Testis (tissue), 3 donors: ENCODE measurements around the gene PUM2. TPM values are rescaled to one million over a fixed set of nuclear protein-coding genes. Genes with fewer than 3 reads are reported as not detected.

Source experiments
- DNase-seq: peaks from one replicate; pipeline ENCODE4 v3.0.0-alpha.2; 2019
- H3K27ac ChIP-seq, 2 donors: fragments of 200-600 bp; sonication (generic); one replicate each; pipeline ENCODE4 v1.5.1; 2019
- H3K27me3 ChIP-seq: fragments of 200-600 bp; sonication (generic); one replicate; pipeline ENCODE4 v1.5.1; 2019
- H3K36me3 ChIP-seq: fragments of 200-600 bp; sonication (generic); one replicate; pipeline ENCODE4 v1.5.1; 2017; ENCODE audit warnings: low read depth; ENCODE audit errors: missing control alignments
- H3K4me1 ChIP-seq: fragments of 200-600 bp; sonication (generic); one replicate; pipeline ENCODE4 v1.5.1; 2019
- H3K4me3 ChIP-seq, 2 donors: fragments of 200-600 bp; sonication (generic); one replicate each; pipeline ENCODE4 v1.5.1; 2017 to 2019
- H3K9me3 ChIP-seq: fragments of 200-600 bp; sonication (generic); one replicate; pipeline ENCODE4 v1.5.1; 2017
- POLR2A ChIP-seq: fragments of 450-650 bp; IDR thresholded peaks from one replicate; pipeline ENCODE4 v1.6.1; 2017; ENCODE audit warnings: antibody characterized with exemption, mild to moderate bottlenecking, moderate library complexity
- WGBS, 2 donors: methylation state at CpG; one replicate each; pipeline ENCODE4 v1.1.5; 2018; 5-methylcytosine and 5-hydroxymethylcytosine counted together
- intact Hi-C: fragments of 100-400 bp; cut with DNase I; formaldehyde crosslinking; loops from one replicate; pipeline ENCODE4 v1.15.1; 2023; ENCODE audit warnings: low total_unique reads
- polyA plus RNA-seq: library from polyadenylated mRNA; stranded (reverse); fragments of 350-450 nt; fragmentation: Illumina TruSeq; extraction: RNeasy Lipid Tissue Mini Kit (QIAGEN cat#74804); gene quantifications from one replicate; pipeline ENCODE4 v1.2.3, GENCODE V29; 2014; ENCODE audit warnings: low read depth, low replicate concordance; ENCODE audit not compliant: insufficient read depth
- total RNA-seq, 2 donors: library from RNA; depleted of rRNA; stranded (reverse); fragments of >200 nt; gene quantifications; one replicate each; pipeline ENCODE4 v1.2.3, GENCODE V29; 2016
- TF ChIP-seq, protein P1 (sequence below), 3 experiments: fragments of 450-650 bp in 2 of 3; fragments of 200-600 bp in 1 of 3; sonication (generic) in 1 of 3; IDR thresholded peaks; one replicate each; pipeline ENCODE4 v1.5.1; 2016 to 2019; ENCODE audit warnings: antibody characterized with exemption in 3 of 3, mild to moderate bottlenecking in 2 of 3, moderate library complexity in 1 of 3

PUM2 gene
- total and polyA plus RNA-seq, 3 donors from 2014 or later = 50.5 to 92.5 (median 78.0) TPM

DNA sequence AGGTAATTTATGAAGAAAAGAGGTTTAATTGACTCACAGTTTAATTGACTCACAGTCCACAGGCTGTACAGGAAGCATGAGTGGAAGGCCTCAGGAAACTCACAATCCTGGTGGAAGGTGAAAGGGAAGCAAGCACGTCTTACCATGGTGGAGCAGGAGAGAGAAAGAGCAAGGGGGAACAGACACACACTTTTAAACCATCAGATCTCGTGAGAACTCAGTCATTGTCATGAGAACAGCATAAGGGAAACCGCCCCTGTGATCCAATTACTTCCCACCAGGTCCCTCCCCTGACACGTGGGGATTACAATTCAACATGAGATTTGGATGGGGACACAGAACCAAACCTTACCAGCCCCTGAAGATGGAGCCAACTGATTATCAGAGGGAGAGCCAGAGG is 11.2 kb upstream of the PUM2 start:
- H3K9me3 ChIP-seq = no peaks in the 10 kb centered on the region
- no peak for TF ChIP-seq POLR2A
- TF ChIP-seq, protein P1, sequence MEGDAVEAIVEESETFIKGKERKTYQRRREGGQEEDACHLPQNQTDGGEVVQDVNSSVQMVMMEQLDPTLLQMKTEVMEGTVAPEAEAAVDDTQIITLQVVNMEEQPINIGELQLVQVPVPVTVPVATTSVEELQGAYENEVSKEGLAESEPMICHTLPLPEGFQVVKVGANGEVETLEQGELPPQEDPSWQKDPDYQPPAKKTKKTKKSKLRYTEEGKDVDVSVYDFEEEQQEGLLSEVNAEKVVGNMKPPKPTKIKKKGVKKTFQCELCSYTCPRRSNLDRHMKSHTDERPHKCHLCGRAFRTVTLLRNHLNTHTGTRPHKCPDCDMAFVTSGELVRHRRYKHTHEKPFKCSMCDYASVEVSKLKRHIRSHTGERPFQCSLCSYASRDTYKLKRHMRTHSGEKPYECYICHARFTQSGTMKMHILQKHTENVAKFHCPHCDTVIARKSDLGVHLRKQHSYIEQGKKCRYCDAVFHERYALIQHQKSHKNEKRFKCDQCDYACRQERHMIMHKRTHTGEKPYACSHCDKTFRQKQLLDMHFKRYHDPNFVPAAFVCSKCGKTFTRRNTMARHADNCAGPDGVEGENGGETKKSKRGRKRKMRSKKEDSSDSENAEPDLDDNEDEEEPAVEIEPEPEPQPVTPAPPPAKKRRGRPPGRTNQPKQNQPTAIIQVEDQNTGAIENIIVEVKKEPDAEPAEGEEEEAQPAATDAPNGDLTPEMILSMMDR (IDR thresholded peaks at IDR 0.05) = no peak
- intact Hi-C loops = no loop called here
- no peaks in the 10 kb centered on the region for H3K27me3 ChIP-seq
- no peak overlapping the region for H3K27ac ChIP-seq
- DNase-seq = no peak
- WGBS, 2 donors = 85 to 95% methylated on average over 4 of the region's 4 CpGs
- H3K36me3 ChIP-seq = no peaks in the 10 kb centered on the region
- H3K4me3 ChIP-seq = no peak overlapping the region
- H3K4me1 ChIP-seq = no peaks in the 10 kb centered on the region

GRCh38 chr2:20359096-20359495 is 8.5 kb upstream of the PUM2 start:
- H3K4me1 ChIP-seq = no peaks in the 10 kb centered on the region
- H3K36me3 ChIP-seq = no peaks in the 10 kb centered on the region
- H3K4me3 ChIP-seq = no peak overlapping the region
- no peak for DNase-seq
- no peak for TF ChIP-seq POLR2A
- TF ChIP-seq, protein P1 (IDR thresholded peaks at IDR 0.05) = no peak
- no peaks in the 10 kb centered on the region for H3K27me3 ChIP-seq
- WGBS, 2 donors = 98% methylated on average over 5 to 6 of the region's 6 CpGs
- intact Hi-C loops = no loop called here
- no peaks in the 10 kb centered on the region for H3K9me3 ChIP-seq
- no peak overlapping the region for H3K27ac ChIP-seq

GRCh38 chr2:20357638-20358389 is 7.2 kb upstream of the PUM2 start:
- TF ChIP-seq, protein P1 (IDR thresholded peaks at IDR 0.05) = no peak
- TF ChIP-seq POLR2A = no peak
- intact Hi-C loops = no loop called here
- DNase-seq = no peak
- Histone ChIP-seq H3K27ac (no peak overlapping the region), H3K4me1 (peaks cover 4% of the 10 kb centered on the region), H3K27me3 (no peaks in the 10 kb centered on the region), H3K4me3 (no peak overlapping the region), H3K9me3 (no peaks in the 10 kb centered on the region), H3K36me3 (no peaks in the 10 kb centered on the region)
- 91 to 94% methylated on average over 13 of the region's 13 CpGs for WGBS, 2 donors

GRCh38 chr2:20356042-20356441 is 5.4 kb upstream of the PUM2 start:
- Histone ChIP-seq H3K4me3 (no peak overlapping the region), H3K27ac (no peak overlapping the region), H3K4me1 (peaks cover 19% of the 10 kb centered on the region), H3K27me3 (no peaks in the 10 kb centered on the region), H3K9me3 (no peaks in the 10 kb centered on the region), H3K36me3 (no peaks in the 10 kb centered on the region)
- no peak for DNase-seq
- TF ChIP-seq, protein P1 (IDR thresholded peaks at IDR 0.05) = no peak
- no peak for TF ChIP-seq POLR2A
- intact Hi-C loops = no loop called here
- WGBS, 2 donors = 93 to 96% methylated on average over 3 of the region's 3 CpGs

GRCh38 chr2:20355131-20355530 is 4.5 kb upstream of the PUM2 start:
- DNase-seq = no peak
- intact Hi-C loops = no loop called here
- H3K36me3 ChIP-seq = no peaks in the 10 kb centered on the region
- TF ChIP-seq, protein P1 (IDR thresholded peaks at IDR 0.05) = no peak
- no peak for TF ChIP-seq POLR2A
- H3K27me3 ChIP-seq = no peaks in the 10 kb centered on the region
- no peaks in the 10 kb centered on the region for H3K9me3 ChIP-seq
- H3K4me3 ChIP-seq = no peak overlapping the region
- 46 to 63% methylated on average over 2 of the region's 2 CpGs for WGBS, 2 donors
- H3K27ac ChIP-seq = no peak overlapping the region
- H3K4me1 ChIP-seq = peaks cover 19% of the 10 kb centered on the region
